ENCODE measurements around the gene EIF4E1B.

DNA sequence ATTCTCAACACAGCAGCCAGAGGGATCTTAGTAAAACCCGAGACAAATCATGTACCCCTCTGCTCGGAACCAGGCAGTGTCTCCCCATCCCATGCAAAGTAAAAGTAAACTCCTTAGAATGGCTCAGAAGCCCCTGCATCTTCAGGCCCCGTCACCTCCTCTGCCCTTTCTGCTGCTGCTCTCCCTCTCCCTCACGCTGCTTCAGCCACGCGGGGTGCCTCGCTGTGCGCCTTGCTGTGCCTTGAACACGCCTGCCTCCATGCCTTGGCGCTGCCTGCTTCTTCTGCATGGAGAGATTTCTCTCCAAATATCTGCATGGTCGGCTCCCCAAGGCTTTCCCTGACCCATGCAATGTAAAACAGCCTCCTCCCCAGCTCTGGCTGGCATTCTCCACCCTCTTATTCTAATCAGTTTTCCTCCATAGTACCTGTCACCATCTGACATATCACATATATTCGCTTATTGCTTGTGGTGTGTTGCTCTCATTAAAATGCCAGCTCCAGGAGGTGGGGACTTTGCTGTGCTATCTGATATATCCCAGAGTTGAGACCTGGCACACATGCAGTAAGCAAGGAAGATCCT is 28.5 kb upstream of the EIF4E1B start:
- TF ChIP-seq CTCF (IDR thresholded peaks at IDR 0.05) (no peak), POLR2A (IDR thresholded peaks at IDR 0.05) (no peak), POLR2AphosphoS5 (IDR thresholded peaks at IDR 0.05) (no peak)
